BLaER1 treated with 17β-estradiol and CSF1 and Interleukin-3, amounts not matched to agents 10 nM and 100 nM (cell line): Measurements from ENCODE around the gene MTCL1.

Experiments
- H3K27ac ChIP-seq, 11 experiments: shearing (Covaris generic); formaldehyde crosslinking; 2 replicates each; pipeline ENCODE4 v1.8.1; 2022
- H3K27me3 ChIP-seq, 11 experiments: shearing (Covaris generic); formaldehyde crosslinking; 2 replicates each; pipeline ENCODE4 v1.8.1; 2022
- H3K36me3 ChIP-seq, 11 experiments: shearing (Covaris generic); formaldehyde crosslinking; 2 replicates each; pipeline ENCODE4 v1.8.1; 2022
- H3K4me1 ChIP-seq, 10 experiments: shearing (Covaris generic); formaldehyde crosslinking; 2 replicates each; pipeline ENCODE4 v1.8.1; 2022
- H3K4me2 ChIP-seq, 11 experiments: shearing (Covaris generic); formaldehyde crosslinking; 2 replicates each; pipeline ENCODE4 v1.8.1; 2022
- H3K4me3 ChIP-seq, 10 experiments: shearing (Covaris generic); formaldehyde crosslinking; 2 replicates each; pipeline ENCODE4 v1.8.1; 2022
- H3K9ac ChIP-seq, 11 experiments: shearing (Covaris generic); formaldehyde crosslinking; 2 replicates each; pipeline ENCODE4 v1.8.1; 2022
- H3K9me3 ChIP-seq, 11 experiments: shearing (Covaris generic); formaldehyde crosslinking; replicated peaks in 1 of 11; 2 replicates each; pipeline ENCODE4 v1.8.1; 2022
- H4K20me1 ChIP-seq, 11 experiments: shearing (Covaris generic); formaldehyde crosslinking; 2 replicates each; pipeline ENCODE4 v1.8.1; 2022
- Cebpa-rat ChIP-seq, 11 experiments: shearing (Covaris generic); IDR thresholded peaks; 2 replicates each; pipeline ENCODE4 v1.8.1; 2022

MTCL1 gene

GRCh38 chr18:8810157-8810556, 104.8 kb downstream of the MTCL1 start:
- Histone ChIP-seq H3K9me3 (no peaks in the 10 kb centered on the region), H3K4me1 (peaks cover 7 to 47% (median 35%) of the 10 kb centered on the region in 10 experiments; a peak in 19 of 20 replicates), H3K4me3 (no peak overlapping the region), H3K27me3 (no peaks in the 10 kb centered on the region), H3K4me2 (no peak overlapping the region), H3K27ac (peak overlapping the region in 2 of 11 experiments; percentile 27 to 30; a peak in 2 of 22 replicates), H3K9ac (no peak overlapping the region), H3K36me3 (peaks cover 0 to 99% (median 94%) of the 10 kb centered on the region in 11 experiments; a peak in 17 of 22 replicates), H4K20me1 (peaks cover 0 to 85% (median 0%) of the 10 kb centered on the region in 11 experiments; a peak in 8 of 22 replicates)
- TF ChIP-seq Cebpa-rat (IDR thresholded peaks at IDR 0.05) = no peak

GRCh38 chr18:8811115-8811514, 105.8 kb downstream of the MTCL1 start:
- peaks cover 0 to 81% (median 0%) of the 10 kb centered on the region in 11 experiments; a peak in 8 of 22 replicates for H4K20me1 ChIP-seq
- peak overlapping the region in 2 of 11 experiments; percentile 30 to 32; a peak in 1 of 22 replicates for H3K27ac ChIP-seq
- no peaks in the 10 kb centered on the region for H3K9me3 ChIP-seq
- no peak overlapping the region for H3K9ac ChIP-seq
- H3K36me3 ChIP-seq = peaks cover 0 to 99% (median 92%) of the 10 kb centered on the region in 11 experiments; a peak in 17 of 22 replicates
- no peaks in the 10 kb centered on the region for H3K27me3 ChIP-seq
- H3K4me1 ChIP-seq = peaks cover 8 to 39% (median 30%) of the 10 kb centered on the region in 10 experiments
- no peak for TF ChIP-seq Cebpa-rat (IDR thresholded peaks at IDR 0.05)
- H3K4me3 ChIP-seq = no peak overlapping the region
- peak overlapping the region in 2 of 11 experiments; percentile 18 to 29; a peak in 3 of 22 replicates for H3K4me2 ChIP-seq

GRCh38 chr18:8812631-8813030, 107.3 kb downstream of the MTCL1 start:
- no peak for TF ChIP-seq Cebpa-rat (IDR thresholded peaks at IDR 0.05)
- Histone ChIP-seq H3K36me3 (peaks cover 0 to 99% (median 94%) of the 10 kb centered on the region in 11 experiments; a peak in 17 of 22 replicates), H3K4me1 (peaks cover 5 to 34% (median 29%) of the 10 kb centered on the region in 10 experiments), H3K4me3 (no peak overlapping the region), H3K9ac (no peak overlapping the region), H3K9me3 (no peaks in the 10 kb centered on the region), H3K27me3 (no peaks in the 10 kb centered on the region), H3K4me2 (no peak overlapping the region), H4K20me1 (peaks cover 0 to 73% (median 0%) of the 10 kb centered on the region in 11 experiments; a peak in 6 of 22 replicates), H3K27ac (peak overlapping the region in 1 of 11 experiments; percentile 29; a peak in 1 of 22 replicates)

GRCh38 chr18:8813611-8814010, 108.3 kb downstream of the MTCL1 start:
- no peak for TF ChIP-seq Cebpa-rat (IDR thresholded peaks at IDR 0.05)
- peaks cover 4 to 38% (median 29%) of the 10 kb centered on the region in 10 experiments; a peak in 19 of 20 replicates for H3K4me1 ChIP-seq
- peaks cover 0 to 68% (median 0%) of the 10 kb centered on the region in 11 experiments; a peak in 6 of 22 replicates for H4K20me1 ChIP-seq
- no peaks in the 10 kb centered on the region for H3K27me3 ChIP-seq
- no peaks in the 10 kb centered on the region for H3K9me3 ChIP-seq
- peaks cover 0 to 99% (median 94%) of the 10 kb centered on the region in 11 experiments; a peak in 17 of 22 replicates for H3K36me3 ChIP-seq
- H3K4me2 ChIP-seq = no peak overlapping the region
- H3K27ac ChIP-seq = no peak overlapping the region
- H3K4me3 ChIP-seq = no peak overlapping the region
- no peak overlapping the region for H3K9ac ChIP-seq

GRCh38 chr18:8814206-8814605, 108.8 kb downstream of the MTCL1 start:
- Histone ChIP-seq H3K4me2 (no peak overlapping the region), H3K27ac (no peak overlapping the region), H3K9me3 (no peaks in the 10 kb centered on the region), H3K27me3 (no peaks in the 10 kb centered on the region), H4K20me1 (peaks cover 0 to 73% (median 0%) of the 10 kb centered on the region in 11 experiments; a peak in 6 of 22 replicates), H3K4me3 (no peak overlapping the region), H3K36me3 (peaks cover 0 to 99% (median 94%) of the 10 kb centered on the region in 11 experiments; a peak in 17 of 22 replicates), H3K9ac (no peak overlapping the region), H3K4me1 (peaks cover 7 to 42% (median 29%) of the 10 kb centered on the region in 10 experiments; a peak in 19 of 20 replicates)
- no peak for TF ChIP-seq Cebpa-rat (IDR thresholded peaks at IDR 0.05)

GRCh38 chr18:8816220-8816619, 110.9 kb downstream of the MTCL1 start:
- no peak overlapping the region for H3K4me3 ChIP-seq
- peaks cover 0 to 99% (median 93%) of the 10 kb centered on the region in 11 experiments; a peak in 17 of 22 replicates for H3K36me3 ChIP-seq
- no peak for TF ChIP-seq Cebpa-rat (IDR thresholded peaks at IDR 0.05)
- 0 out of 22 replicates have a peak overlapping the region, but pooled peaks of 1 of the 11 experiments have one; percentile 18 for H3K27ac ChIP-seq
- no peaks in the 10 kb centered on the region for H3K9me3 ChIP-seq
- H3K9ac ChIP-seq = no peak overlapping the region
- no peaks in the 10 kb centered on the region for H3K27me3 ChIP-seq
- H3K4me2 ChIP-seq = peak overlapping the region in 3 of 11 experiments; percentile 2 to 70 (median 68); a peak in 3 of 22 replicates
- peaks cover 0 to 57% (median 0%) of the 10 kb centered on the region in 11 experiments; a peak in 3 of 22 replicates for H4K20me1 ChIP-seq
- H3K4me1 ChIP-seq = peaks cover 4 to 38% (median 27%) of the 10 kb centered on the region in 10 experiments; a peak in 18 of 20 replicates

- Histone ChIP-seq H4K20me1 (peaks cover 0 to 52% (median 0%) of the 10 kb centered on the region in 11 experiments; a peak in 3 of 22 replicates), H3K27ac (peak overlapping the region in 4 of 11 experiments; percentile 1 to 18 (median 14); a peak in 1 of 22 replicates), H3K9me3 (no peaks in the 10 kb centered on the region), H3K4me2 (peak overlapping the region in 4 of 11 experiments; percentile 2 to 70 (median 54); a peak in 6 of 22 replicates), H3K9ac (0 out of 22 replicates have a peak overlapping the region, but pooled peaks of 1 of the 11 experiments have one; percentile 7), H3K4me1 (peaks cover 4 to 35% (median 24%) of the 10 kb centered on the region in 10 experiments; a peak in 17 of 20 replicates), H3K27me3 (no peaks in the 10 kb centered on the region), H3K4me3 (no peak overlapping the region), H3K36me3 (peaks cover 0 to 99% (median 93%) of the 10 kb centered on the region in 11 experiments; a peak in 17 of 22 replicates)
- TF ChIP-seq Cebpa-rat (IDR thresholded peaks at IDR 0.05) = no peak
Measured at GRCh38 chr18:8816816-8817215, 111.5 kb downstream of the MTCL1 start.

GRCh38 chr18:8818982-8819381, 113.6 kb downstream of the MTCL1 start:
- Histone ChIP-seq H3K9me3 (no peaks in the 10 kb centered on the region), H3K4me1 (peaks cover 4 to 44% (median 28%) of the 10 kb centered on the region in 10 experiments; a peak in 17 of 20 replicates), H3K4me2 (no peak overlapping the region), H3K9ac (no peak overlapping the region), H3K27me3 (no peaks in the 10 kb centered on the region), H4K20me1 (peaks cover 0 to 39% (median 0%) of the 10 kb centered on the region in 11 experiments; a peak in 3 of 22 replicates), H3K4me3 (no peak overlapping the region), H3K36me3 (peaks cover 0 to 99% (median 90%) of the 10 kb centered on the region in 11 experiments; a peak in 16 of 22 replicates), H3K27ac (peak overlapping the region in 4 of 11 experiments; percentile 14 to 51 (median 24); a peak in 3 of 22 replicates)
- no peak for TF ChIP-seq Cebpa-rat (IDR thresholded peaks at IDR 0.05)
